ENCODE data around the gene PCNP. TPM values are rescaled to one million over a fixed set of nuclear protein-coding genes. Genes with fewer than 3 reads are reported as not detected.

PCNP gene, protein sequence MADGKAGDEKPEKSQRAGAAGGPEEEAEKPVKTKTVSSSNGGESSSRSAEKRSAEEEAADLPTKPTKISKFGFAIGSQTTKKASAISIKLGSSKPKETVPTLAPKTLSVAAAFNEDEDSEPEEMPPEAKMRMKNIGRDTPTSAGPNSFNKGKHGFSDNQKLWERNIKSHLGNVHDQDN
- total RNA-seq (ENCODE audit: low replicate concordance): 154 and 163 TPM in 2 replicates
- long read RNA-seq, transcript PCNP-202 (5 exons, 2,165 nt): minor isoform, 94 of 600 reads
- long read RNA-seq, transcript PCNP-204 (4 exons, 2,028 nt): minor isoform, 47 of 600 reads
- long read RNA-seq, transcript PCNP-207 (5 exons, 786 nt): minor isoform, 18 of 600 reads
- long read RNA-seq, transcript PCNP-201 (5 exons, 2,342 nt): major isoform, 362 of 600 reads
- long read RNA-seq, partial matches to known transcripts: 15 of 600 reads
- long read RNA-seq, other reads (novel, unspliced or antisense): 59 of 600 reads

DNA sequence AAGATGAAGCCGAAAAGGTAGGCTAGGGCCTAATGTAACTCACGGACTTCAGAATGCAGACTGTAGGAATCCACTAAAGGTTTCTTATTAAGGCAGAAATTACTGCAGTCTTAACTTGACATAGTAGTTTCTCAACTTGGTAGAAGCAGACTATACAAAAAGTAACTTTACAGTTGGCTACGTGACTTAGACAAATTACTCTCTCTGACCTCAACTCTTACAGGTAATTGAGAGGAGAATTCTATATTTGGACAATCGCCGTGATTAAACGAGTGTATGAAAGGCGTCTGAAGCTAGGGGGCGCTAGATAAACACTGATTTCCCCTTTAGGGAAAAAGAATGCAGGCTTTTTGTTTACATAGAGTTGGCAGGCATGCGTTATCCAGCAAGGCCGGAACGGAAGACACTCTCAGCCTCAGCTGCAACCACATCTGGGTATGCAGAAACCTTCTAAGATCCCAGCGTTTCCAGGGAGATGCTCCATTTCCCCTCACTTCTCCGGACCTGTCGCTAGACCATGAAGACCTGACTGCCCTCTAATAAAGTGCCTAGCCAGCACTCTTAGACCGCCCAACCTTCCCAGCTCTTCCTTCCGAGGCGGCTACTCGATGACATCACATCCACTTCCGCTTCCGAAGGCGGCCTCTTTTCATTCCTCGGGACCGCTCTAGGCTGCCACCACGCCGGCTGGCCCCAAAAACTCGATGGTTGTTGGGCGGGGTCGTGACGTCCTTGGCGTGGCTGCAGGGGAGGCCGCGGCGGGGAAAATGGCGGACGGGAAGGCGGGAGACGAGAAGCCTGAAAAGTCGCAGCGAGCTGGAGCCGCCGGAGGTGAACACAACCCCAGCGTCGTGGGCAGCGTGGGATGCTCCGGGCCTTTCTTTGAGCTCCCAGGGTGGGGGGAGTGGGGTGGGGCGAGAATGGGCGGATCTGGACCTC lies at the start of gene PCNP:
PCNP (plus strand) TSS at position 732 of the 939 bp plus-strand sequence; CDS start at position 768, 36 bp downstream.
- DNase-seq (ENCODE audit: extremely low spot score, unreplicated experiment): peak; percentile 99
- Mint-ChIP-seq H3K4me1 (ENCODE audit: unreplicated experiment) (peaks cover 15% of the 10 kb centered on the region), H3K4me3 (peak within 1 kb of the TSS; percentile 99), H3K27me3 (no peaks in the 10 kb centered on the region), H3K9me3 (no peaks in the 10 kb centered on the region), H3K27ac (peak within 1 kb of the TSS; percentile 100), H3K36me3 (peaks cover 11% of the 10 kb centered on the region)
- TF ChIP-seq, protein P1, sequence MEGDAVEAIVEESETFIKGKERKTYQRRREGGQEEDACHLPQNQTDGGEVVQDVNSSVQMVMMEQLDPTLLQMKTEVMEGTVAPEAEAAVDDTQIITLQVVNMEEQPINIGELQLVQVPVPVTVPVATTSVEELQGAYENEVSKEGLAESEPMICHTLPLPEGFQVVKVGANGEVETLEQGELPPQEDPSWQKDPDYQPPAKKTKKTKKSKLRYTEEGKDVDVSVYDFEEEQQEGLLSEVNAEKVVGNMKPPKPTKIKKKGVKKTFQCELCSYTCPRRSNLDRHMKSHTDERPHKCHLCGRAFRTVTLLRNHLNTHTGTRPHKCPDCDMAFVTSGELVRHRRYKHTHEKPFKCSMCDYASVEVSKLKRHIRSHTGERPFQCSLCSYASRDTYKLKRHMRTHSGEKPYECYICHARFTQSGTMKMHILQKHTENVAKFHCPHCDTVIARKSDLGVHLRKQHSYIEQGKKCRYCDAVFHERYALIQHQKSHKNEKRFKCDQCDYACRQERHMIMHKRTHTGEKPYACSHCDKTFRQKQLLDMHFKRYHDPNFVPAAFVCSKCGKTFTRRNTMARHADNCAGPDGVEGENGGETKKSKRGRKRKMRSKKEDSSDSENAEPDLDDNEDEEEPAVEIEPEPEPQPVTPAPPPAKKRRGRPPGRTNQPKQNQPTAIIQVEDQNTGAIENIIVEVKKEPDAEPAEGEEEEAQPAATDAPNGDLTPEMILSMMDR (conservative IDR thresholded peaks at IDR 0.05): peak; percentile 98

DNA sequence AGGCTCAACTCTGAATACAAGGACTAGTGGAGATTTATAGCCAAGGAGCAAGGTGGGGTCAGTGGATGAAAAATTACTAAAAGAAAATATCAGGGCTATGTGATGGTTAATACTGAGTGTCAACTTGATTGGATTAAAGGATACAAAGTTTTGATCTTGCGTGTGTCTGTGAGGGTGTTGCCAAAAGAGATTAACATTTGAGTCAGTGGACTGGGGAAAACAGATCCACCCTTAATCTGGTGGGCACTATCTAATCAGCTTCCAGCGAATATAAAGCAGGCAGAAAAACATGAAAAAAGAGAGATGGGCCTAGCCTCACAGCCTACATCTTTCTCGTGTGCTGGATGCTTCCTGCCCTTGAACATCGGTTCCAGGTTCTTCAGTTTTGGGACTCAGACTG lies 46.5 kb upstream of the PCNP start:
- Mint-ChIP-seq H3K27ac (no peak overlapping the region), H3K9me3 (no peaks in the 10 kb centered on the region), H3K4me3 (no peak overlapping the region), H3K36me3 (no peaks in the 10 kb centered on the region), H3K4me1 (ENCODE audit: unreplicated experiment) (no peaks in the 10 kb centered on the region), H3K27me3 (peaks cover under 1% of the 10 kb centered on the region)
- TF ChIP-seq, protein P1 (conservative IDR thresholded peaks at IDR 0.05): no peak
- no peak for DNase-seq (ENCODE audit: extremely low spot score, unreplicated experiment)

DNA sequence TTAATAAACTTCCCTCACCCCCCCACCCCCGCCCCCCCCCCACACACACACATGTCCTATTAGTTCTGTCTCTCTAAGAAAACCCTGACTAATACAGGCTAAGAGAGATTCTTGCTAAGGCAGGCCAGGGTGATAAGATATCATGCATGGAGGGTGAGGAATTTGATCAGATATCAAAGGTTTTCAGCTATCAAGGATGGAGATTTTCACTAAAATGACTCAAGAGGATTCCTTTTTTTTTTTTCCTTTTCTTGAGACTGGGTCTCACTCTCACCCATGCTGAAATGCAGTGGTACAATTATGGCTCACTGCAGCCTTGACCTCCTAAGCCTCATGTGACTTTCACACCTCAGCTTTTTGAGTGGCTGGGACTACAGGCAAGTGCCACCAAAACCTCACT lies 46.1 kb upstream of the PCNP start:
- no peaks in the 10 kb centered on the region for H3K9me3 Mint-ChIP-seq
- peaks cover 1% of the 10 kb centered on the region for H3K4me1 Mint-ChIP-seq (ENCODE audit: unreplicated experiment)
- H3K36me3 Mint-ChIP-seq: no peaks in the 10 kb centered on the region
- no peaks in the 10 kb centered on the region for H3K27me3 Mint-ChIP-seq
- no peak overlapping the region for H3K27ac Mint-ChIP-seq
- H3K4me3 Mint-ChIP-seq: no peak overlapping the region
- no peak for DNase-seq (ENCODE audit: extremely low spot score, unreplicated experiment)
- TF ChIP-seq, protein P1 (conservative IDR thresholded peaks at IDR 0.05): no peak

GRCh38 chr3:101529816-101530685 lies 43.9 kb upstream of the PCNP start:
- TF ChIP-seq, protein P1 (conservative IDR thresholded peaks at IDR 0.05): no peak
- no peak for DNase-seq (ENCODE audit: extremely low spot score, unreplicated experiment)
- Mint-ChIP-seq H3K4me1 (ENCODE audit: unreplicated experiment) (peaks cover 4% of the 10 kb centered on the region), H3K9me3 (no peaks in the 10 kb centered on the region), H3K36me3 (no peaks in the 10 kb centered on the region), H3K4me3 (no peak overlapping the region), H3K27me3 (peaks cover 4% of the 10 kb centered on the region), H3K27ac (no peak overlapping the region)

DNA sequence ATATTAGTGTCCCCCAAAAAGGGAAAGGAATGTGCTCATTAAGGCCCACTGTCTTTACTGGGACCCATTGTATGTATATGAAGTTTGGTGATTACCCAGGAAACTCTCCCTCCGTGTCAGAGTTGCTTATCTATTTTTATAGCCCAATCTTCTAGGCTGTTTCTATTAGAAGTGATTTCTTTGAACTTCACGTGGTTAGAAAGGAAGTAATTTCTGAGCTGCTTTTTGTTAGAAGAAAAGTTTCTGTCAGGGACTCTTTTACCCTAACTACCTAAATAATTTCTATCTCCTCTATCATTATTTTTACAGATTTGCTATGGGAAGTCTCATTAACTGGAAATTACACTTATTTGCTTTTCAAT lies 43.3 kb upstream of the PCNP start:
- Mint-ChIP-seq H3K36me3 (no peaks in the 10 kb centered on the region), H3K9me3 (no peaks in the 10 kb centered on the region), H3K4me1 (ENCODE audit: unreplicated experiment) (peaks cover 4% of the 10 kb centered on the region), H3K27ac (no peak overlapping the region), H3K27me3 (peaks cover 4% of the 10 kb centered on the region), H3K4me3 (no peak overlapping the region)
- TF ChIP-seq, protein P1 (conservative IDR thresholded peaks at IDR 0.05): no peak
- no peak for DNase-seq (ENCODE audit: extremely low spot score, unreplicated experiment)

Measured in type B pancreatic cell (in vitro differentiated cells).